GM19395 (cell line): ENCODE measurements around the gene ADGRG1.

Experiments
- ATAC-seq: cut with Tn5 transposase; IDR thresholded peaks from one replicate; pipeline ENCODE4 v1.9.1; 2021; ENCODE audit warnings: mild to moderate bottlenecking, moderate library complexity; ENCODE audit not compliant: unreplicated experiment

Gene ADGRG1

DNA sequence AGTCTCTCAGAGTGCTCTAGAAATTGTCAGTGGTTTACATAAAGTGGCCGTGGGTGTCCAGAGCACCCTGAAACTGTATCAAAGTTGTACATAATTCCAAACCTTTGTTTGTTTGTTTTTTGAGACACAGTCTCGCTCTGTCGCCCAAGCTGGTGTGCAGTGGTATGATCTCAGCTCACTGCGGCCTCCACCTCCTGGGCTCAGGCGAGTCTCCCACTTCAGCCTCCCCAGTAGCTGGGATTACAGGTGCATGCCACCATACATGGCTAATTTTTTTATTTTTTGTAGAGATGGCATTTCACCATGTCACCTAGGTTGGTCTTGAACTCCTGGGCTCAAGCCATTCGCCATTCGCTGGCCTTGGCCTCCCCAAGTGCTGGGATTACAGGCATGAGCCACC, 24.3 kb upstream of the ADGRG1 start:
- no peak for ATAC-seq

DNA sequence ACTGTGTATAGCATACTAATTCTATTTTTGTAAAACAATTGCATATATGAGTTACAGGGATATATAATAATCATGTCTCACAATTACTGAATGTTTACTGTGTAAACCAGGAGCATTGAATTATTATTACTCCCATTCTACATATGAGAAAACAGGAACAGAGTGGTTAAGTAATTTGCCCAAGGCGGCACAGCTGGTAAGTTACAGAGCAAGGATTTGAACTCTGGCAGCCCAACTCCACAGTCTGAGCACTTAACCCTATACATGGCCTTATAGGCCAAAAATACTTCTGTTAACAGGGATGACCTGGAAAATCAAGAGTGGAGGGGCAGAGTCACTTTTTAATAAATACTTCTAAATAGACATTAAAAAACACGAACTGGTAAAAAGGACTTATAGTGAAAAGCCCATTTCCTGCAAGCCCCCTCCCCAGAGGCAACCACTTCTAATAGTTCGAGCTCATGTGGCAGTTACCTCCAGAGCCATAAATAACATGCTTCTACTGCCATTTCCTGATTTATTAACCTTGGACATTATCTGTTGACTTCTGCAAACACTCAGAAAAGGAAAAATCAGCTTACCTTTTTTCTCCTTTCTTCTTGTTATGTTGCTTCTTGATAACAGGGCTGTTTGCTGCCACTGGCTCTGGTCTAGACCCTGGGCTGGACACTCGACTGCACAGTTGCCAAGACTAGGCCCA, 22.1 kb upstream of the ADGRG1 start:
- no peak for ATAC-seq

DNA sequence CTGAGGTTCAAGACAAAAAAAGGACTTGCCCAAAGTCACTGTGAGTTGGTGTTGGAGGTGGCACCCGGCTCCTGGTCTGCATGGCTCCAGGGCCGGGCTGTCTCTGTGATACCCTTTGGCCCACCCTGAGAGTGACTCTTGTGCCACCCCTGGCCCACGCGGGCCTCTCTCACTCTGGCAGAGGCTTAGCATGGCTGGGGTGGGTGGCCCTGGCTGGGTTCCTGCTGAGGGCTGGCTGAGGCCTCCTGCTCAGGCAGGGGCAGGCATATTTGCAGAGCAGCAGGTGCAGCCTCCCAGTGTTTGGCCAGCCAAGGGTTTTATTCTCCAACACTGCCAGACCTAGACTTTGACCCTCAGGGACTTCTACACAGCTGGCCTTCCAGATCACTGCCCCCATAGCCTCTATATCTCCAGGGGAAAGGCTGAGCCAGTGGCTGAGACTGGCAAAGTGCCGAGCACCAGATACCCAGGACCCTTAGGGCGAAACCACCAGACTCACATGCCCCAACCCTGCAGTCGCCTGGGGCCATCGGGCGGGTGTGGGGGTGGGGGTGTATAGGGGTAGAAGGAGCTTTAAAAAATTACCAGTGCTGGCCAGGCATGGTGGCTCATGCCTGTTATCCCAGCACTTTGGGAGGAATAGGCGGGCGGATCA, 21.5 kb upstream of the ADGRG1 start:
- no peak for ATAC-seq

DNA sequence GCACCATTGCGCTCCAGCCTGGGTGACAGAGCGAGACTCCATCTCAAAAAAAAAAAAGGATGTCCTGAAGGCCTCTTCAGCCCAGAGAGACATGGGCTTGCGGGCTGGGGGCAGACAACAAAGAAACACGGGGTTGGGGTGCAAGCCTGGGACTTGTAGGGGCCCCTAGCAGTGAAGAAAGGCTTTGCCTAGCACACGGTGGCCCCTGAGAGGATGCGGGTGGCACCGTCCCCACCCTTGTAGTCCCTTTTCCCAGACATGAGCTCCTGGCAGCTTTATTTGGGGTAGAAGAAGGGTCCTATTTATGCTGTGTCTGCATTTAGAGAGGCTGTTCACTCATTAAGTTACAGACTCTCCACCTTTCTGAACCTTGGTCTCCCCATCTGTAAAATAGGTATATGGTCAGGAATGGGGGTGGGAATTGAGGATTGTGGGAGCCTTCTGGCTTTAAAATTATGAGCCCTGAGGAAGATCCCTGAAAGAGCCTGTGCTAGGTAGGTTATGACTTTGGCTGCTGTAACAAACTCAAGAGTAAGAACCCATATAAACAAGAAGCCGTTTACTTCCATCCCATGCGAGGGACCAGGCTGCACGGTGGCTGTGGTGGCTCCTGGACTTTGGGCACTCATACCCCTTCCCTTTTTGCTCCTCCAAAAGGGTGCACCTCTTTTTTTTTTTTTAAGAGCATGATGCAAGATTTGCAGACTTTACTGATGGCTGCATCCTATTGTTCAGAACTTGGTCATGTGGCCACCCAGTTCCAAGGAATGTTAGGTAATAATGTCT, 20.6 kb upstream of the ADGRG1 start:
- no peak for ATAC-seq

DNA sequence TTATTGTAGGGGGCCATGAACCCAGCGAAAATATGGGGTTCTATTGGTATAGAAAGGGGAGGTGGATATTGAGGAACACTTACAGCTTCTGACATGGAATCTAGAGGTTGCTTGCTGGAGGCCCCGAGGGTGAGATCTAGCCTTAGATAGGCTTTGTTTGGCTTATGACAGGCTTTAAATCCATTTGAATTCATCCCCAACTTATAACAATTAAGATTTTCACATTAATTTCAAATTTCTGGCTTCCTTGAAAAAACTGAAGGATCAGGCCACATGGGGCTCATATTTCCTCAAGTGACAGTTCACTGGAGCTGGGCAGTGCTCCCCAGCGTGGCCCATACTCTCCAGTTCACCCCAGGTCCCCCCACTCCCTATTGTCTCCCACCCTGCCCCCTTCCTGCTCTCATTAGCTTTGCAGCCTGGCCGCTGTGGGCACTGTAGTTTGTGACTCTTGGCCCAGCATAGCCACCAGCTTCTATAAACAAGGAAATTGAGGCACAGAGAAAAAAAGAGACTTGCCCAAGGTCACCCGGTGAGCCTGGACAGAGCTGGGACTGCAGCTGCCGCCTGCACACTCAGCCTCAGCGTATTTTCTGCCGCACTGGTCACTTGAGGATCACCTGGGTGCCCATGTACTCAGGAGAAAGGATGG, 19.8 kb upstream of the ADGRG1 start:
- no peak for ATAC-seq

DNA sequence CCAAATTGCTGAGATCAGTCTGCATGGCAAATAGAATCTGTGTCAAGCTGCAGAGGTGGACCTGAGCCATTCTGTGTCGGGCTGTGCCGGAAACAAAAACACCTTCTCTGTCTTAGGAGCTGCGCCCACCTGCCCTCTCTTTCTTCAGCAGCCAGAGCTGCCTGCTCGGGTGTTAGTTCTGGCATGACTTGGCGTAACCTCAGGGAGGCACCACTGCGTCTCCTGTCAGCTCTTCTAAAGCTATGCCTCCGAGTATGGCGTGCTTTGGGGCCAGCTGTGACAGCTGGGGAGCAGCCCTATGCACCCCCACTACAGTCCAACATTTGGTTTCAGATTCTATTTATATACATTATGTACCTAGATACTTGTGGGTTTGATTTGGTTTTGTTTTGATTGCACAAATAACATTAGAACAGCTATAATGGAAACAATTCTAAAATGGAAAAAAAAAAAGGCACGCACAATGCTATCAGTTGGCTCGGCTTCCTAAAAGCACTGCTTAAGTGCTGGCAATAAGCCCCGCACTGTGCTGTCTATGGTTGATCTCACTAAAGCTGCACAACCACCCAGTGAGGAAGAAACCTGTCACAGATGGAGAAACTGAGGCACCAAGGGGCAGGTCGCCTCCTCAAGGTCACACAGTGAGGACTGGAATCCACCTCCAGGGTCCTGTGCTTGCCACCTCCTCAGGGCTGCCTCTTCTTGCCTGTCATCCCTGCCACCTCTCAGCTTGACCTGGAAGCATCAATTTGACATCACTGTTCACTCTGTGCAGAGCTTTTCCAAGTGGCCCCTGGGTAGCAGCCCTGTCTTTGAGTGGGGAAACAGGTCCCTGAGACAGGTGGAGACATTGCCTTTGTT, 18.7 kb upstream of the ADGRG1 start:
- ATAC-seq, result peak; percentile 95

DNA sequence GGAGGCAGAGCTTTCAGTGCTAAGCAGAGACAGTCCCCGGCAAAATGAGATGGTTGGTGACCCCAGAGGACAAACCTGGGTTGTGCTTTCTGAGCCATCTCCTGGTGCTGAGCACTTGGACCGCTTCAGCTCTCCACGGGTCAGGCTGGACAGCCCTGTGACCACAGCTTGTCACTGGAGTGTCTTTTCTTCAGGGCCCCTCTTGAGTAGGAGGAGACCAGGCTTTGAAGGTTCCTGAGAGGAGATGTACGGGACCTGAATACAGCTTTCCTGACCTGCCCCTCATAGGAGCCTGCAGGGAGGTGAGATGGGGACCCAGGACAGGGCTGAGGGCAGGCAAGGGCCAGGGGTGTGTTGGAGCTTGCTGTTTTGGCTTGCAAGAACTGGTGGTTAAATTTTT, 17.8 kb upstream of the ADGRG1 start:
- ATAC-seq, result no peak

DNA sequence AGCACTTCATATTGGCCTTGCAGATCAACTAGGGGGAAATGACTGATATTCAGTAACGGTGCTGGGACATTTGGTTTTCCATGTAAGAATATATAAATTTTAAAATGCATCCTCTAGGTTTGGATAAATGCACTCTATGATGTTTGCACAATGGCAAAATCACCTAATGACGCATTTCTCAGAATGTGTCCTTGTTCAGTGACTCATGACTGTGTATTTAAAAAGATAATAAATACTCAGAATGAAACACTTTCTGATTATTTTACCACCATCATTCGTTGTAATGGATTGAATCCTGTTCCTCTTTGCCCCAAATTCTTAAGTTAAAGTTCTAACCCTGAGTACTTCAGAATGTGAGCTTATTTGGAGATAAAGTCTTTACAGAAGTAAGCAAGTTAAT, 17.2 kb upstream of the ADGRG1 start:
- ATAC-seq, result no peak

DNA sequence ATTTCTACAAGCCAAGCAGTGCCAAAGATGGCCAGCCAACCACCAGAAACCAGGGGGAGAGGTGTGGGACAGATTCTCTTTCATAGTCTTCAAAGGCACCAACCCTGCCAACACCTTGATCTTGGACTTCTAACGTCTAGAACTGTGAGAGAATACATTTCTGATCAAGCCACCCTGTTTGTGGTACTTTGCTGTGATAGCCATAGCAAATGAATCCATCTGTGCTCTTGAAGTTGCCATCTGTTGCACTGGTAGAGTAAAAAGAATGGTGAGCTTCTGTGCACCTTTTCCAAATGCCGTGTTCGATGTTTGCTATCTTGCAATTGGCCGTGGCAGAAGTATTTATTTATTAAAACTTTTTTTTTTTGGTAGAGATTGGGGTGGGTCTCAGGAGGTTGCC, 16.7 kb upstream of the ADGRG1 start:
- ATAC-seq, result no peak

DNA sequence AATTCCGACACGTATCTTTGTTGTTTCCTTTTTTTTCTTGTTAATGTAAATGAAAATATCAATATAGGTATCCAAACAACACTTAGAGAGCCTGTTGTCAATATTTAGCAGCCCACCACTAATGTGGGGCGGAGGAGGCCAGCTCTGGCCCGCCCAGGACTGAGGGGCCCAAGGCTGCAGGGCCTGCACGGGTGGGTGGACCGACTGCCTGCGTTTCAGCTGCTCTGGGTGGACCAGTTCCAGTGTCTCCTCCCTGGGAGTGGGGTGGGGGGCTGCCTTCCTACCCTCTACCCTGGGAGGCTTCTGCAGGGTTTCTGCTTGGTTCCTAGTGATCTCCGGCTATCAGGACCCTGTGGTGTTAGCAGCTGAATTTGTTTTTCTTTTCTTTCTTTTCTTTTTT, 15.9 kb upstream of the ADGRG1 start:
- ATAC-seq, result no peak

DNA sequence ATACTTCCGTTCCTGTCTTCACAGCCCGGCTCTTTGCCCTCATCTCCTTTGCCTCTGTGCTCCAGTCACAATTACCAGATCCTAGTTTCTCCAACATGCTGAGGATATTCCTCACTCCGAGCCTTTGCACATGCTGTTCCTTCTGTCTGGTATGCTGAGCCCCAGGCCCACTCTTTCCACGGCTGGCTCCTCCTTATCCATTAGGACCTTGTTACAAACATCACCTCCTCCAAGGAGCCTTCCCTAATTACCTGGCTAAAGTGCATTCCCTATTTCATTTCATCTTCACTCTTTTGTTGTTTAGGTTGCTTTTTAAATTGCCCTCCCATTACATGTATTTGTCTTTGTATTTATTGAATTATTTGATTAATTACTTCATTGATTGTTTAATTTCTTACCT, 14.9 kb upstream of the ADGRG1 start:
- ATAC-seq, result no peak

DNA sequence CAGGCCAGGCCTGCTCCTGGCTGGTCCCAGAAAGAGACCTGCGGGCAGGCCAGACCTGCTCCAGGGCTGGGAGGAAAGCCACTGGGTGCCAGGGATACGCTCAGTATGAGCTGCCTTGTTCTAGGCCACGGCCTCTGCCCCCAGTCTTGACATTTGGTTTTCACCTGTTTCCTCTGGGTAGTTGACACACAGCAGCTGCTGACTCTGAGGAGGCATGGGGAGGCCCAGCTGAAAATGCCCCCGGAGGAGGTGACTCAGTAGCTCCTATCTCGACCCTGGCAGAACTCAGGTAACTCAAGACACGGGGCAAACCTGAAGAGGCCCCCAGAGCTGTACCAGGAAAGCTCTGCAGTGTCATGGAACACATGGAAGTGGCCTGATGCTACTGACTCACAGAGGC, 13.9 kb upstream of the ADGRG1 start:
- no peak for ATAC-seq

DNA sequence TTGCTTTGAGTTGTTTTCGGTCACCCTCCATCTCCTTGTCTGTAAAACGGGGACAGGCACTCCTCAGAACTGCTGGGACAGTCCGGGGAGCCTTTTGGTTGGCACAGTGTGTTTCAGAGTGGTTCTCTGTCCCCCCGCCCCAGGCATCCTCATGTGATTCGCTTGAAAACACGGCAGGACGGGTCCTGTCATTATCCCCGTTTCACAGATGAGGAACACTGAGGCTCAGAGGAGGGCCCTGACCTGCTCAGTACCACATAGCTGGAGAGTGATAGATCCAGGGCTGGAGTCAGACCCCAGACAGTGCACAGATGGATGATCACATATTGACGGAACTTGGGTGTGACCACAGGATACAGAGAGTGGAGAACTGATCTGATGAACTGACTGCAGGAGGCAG, 13.5 kb upstream of the ADGRG1 start:
- ATAC-seq, result no peak

DNA sequence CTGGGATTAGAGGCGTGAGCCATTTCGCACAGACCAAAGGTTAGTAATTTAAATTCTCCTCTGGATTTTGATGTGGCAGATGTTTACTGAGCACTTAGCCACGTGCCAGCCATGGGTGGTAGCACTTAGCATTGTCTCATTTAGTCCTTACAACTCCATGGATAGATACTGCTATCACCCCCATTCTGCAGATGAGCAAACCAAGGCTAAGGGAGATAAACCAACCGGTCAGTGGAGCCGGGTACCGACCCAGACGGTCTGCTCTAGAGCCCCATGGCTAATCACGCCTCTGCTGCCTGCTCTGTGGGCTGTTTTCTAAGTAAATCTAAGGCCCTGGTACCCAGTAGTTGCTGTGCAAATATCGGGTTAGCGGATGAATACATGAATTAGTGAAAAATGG, 12.6 kb upstream of the ADGRG1 start:
- ATAC-seq, result no peak

DNA sequence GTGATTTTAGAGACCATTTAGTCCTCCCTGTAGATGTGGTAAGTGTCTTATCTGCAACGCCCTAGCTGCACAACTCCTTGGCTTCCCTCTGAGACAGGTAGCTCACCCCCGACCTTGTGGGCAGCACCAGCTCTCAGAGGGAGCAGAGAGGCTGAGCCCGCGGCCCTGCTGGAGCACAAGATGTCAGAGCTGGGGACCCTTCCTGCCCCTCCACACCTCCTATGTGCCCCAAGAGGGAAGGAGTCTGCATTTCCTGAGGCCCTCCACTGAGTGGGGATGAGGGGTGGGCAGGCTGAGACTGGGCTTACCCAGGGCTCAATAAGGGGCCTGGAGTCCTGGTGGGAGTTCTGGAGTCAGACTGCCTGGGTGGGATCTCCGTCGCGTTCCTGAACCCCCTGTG, 12.2 kb upstream of the ADGRG1 start:
- ATAC-seq, result no peak

DNA sequence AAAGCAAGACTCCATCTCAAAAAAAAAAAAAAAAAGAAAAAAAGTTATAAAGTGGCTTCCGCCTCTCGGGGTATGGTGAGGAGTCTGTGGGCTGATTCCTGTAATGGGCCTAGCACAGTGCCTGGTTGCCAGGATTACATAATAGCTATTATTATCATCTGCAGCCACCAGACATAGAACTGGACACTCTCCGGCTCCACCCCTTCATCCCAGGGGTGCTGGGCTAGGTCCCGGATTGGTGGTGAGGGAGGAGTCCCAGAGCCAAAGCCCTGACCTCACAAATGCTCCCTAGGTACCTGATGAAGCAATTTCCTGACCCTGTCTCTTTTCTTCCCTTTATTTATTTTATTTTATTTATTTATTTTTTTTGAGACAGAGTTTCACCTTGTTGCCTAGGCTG, 11.6 kb upstream of the ADGRG1 start:
- no peak for ATAC-seq

DNA sequence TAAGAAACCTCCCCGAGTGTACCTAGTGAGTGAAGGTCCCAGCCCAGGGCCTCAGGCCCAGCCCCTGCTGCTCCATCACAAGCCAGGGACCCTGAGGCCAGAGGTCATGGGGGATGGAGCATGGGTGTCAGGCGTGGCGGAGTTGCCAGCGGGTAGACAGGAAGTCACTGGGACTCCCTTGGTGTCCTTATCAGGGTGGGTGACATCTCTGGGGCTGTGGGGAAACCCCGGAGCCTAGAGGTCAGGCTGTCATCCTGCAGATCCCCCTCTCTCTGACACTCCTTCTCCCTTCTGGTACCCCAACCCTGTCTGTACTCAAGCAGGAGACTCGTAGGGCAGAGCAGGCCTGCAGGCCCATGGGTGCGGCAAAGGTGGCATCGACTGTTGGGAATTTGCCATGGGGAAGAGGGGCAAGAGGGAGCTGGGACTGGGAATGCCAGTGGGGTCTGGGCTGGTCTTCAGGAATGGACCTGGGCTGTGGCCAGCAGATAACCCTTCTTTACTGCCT, 10.8 kb upstream of the ADGRG1 start:
- no peak for ATAC-seq

DNA sequence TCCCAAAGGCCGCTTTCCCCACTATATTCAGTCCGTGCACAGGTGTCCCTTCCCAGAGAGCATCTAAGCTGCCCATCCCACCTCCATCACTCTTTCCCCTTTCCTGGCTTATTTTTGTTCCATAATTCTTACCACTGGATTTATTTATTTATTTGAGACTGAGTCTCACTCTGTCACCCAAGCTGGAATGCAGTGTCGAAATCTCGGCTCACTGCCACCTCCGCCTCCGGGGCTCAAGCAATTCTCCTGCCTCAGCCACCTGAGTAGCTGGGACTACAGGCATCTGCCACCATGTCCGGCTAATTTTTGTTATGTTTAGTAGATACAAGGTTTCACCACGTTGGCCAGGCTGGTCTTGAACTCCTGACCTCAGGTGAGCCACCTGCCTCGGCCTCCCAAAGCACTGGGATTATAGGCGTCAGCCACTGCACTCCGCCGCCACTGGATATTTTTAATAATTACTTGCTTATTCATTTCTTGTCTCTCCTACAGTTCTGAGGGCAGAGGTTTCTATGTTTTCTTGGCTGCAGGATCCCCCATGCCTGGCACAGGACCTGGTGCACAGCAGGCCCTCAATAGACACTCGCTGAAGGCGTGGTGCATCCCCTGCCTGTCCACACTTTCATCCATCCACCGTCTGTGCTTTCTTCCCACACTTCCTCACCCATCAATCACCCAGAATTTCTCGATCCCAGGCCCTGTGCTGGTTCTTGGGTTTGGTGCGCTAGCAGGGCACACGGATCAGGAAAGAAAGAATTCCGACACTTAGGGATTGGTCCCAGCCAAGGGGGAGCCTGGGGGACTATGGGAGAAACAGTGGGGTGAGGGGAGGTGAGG, 9.9 kb upstream of the ADGRG1 start:
- no peak for ATAC-seq

DNA sequence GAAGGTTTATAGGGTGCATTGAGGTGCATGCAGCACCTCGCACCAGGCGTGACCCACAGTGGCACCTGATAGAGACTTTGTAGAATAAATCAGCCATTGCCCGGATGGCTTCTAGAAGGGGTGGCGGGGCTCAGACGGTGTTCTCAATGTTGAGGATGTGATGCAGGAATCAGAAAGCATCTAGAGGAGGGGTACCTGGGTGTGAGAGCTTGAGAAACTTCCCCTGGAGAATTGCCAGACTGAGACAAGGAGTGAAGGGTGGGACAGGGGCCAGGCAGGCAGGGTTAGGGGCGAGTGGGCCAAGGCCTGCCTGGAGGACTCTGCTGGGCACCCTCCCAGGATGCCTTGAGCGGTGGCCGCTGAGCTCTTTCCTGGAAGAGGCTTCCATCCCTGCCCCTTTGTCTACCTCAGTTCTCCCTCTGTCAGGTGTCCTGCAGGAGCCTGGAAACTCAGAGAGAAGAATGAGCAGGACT, 9.3 kb upstream of the ADGRG1 start:
- no peak for ATAC-seq
